Activated T-helper 17 cell treated with anti-CD3 and anti-CD28 coated beads, Interleukin-2, amount 50 U/mL, for 72 hours (primary cell): ENCODE measurements around the gene PTPRN2. TPM values are rescaled to one million over a fixed set of nuclear protein-coding genes. Genes with fewer than 3 reads are reported as not detected.
"Not testable (repeated sequence)": the region's sequence is repeated elsewhere in the genome, so short reads cannot be mapped to it uniquely, and the experiment has no call there.

Experiments used
- ATAC-seq: fragments of 150-1000 bp; cut with Tn5 transposase; replicated peaks from 2 replicates; pipeline ENCODE4 v1.10.0; 2021; ENCODE audit warnings: mild to moderate bottlenecking, moderate library complexity
- H3K27ac Mint-ChIP-seq: one replicate; pipeline ENCODE4 v1.8.0; 2022; ENCODE audit warnings: mixed read lengths
- H3K27me3 Mint-ChIP-seq: one replicate; pipeline ENCODE4 v1.8.0; 2022; ENCODE audit warnings: mixed read lengths
- H3K36me3 Mint-ChIP-seq: one replicate; pipeline ENCODE4 v1.8.0; 2022; ENCODE audit warnings: low read depth, mild to moderate bottlenecking, mixed read lengths
- H3K4me1 Mint-ChIP-seq: one replicate; pipeline ENCODE4 v1.8.0; 2022; ENCODE audit warnings: mixed read lengths
- H3K4me3 Mint-ChIP-seq: one replicate; pipeline ENCODE4 v1.8.0; 2022; ENCODE audit warnings: mild to moderate bottlenecking, mixed read lengths
- H3K9me3 Mint-ChIP-seq: one replicate; pipeline ENCODE4 v1.8.0; 2022; ENCODE audit warnings: mixed read lengths
- total RNA-seq, 2 donors: library from RNA; stranded (reverse); gene quantifications; one replicate each; pipeline ENCODE4 v1.2.3, GENCODE V29; 2022

Gene PTPRN2
- total RNA-seq, 2 donors from 2014 or later: 0.48 to 1.4 TPM

GRCh38 chr7:157725312-157725711 is 862.3 kb downstream of the PTPRN2 start:
- not testable (repeated sequence) for H3K27ac Mint-ChIP-seq, H3K4me1 Mint-ChIP-seq, H3K4me3 Mint-ChIP-seq, ATAC-seq, H3K9me3 Mint-ChIP-seq, H3K36me3 Mint-ChIP-seq
- peaks cover 15% of the 10 kb centered on the region for H3K27me3 Mint-ChIP-seq

- Mint-ChIP-seq H3K27ac (no peak overlapping the region), H3K4me1 (no peaks in the 10 kb centered on the region), H3K9me3 (no peaks in the 10 kb centered on the region), H3K27me3 (peaks cover 15% of the 10 kb centered on the region), H3K4me3 (no peak overlapping the region), H3K36me3 (no peaks in the 10 kb centered on the region)
- no peak for ATAC-seq
Measured at GRCh38 chr7:157723205-157723604, 864.4 kb downstream of the PTPRN2 start.

GRCh38 chr7:157722137-157723060 is 865.2 kb downstream of the PTPRN2 start:
- H3K27ac Mint-ChIP-seq: no peak overlapping the region
- H3K9me3 Mint-ChIP-seq: no peaks in the 10 kb centered on the region
- peaks cover 15% of the 10 kb centered on the region for H3K27me3 Mint-ChIP-seq
- H3K4me3 Mint-ChIP-seq: no peak overlapping the region
- H3K36me3 Mint-ChIP-seq: no peaks in the 10 kb centered on the region
- no peak for ATAC-seq
- no peaks in the 10 kb centered on the region for H3K4me1 Mint-ChIP-seq

- H3K27ac Mint-ChIP-seq: no peak overlapping the region
- no peaks in the 10 kb centered on the region for H3K9me3 Mint-ChIP-seq
- H3K27me3 Mint-ChIP-seq: peaks cover 15% of the 10 kb centered on the region
- no peak overlapping the region for H3K4me3 Mint-ChIP-seq
- ATAC-seq: no peak
- no peaks in the 10 kb centered on the region for H3K36me3 Mint-ChIP-seq
- no peaks in the 10 kb centered on the region for H3K4me1 Mint-ChIP-seq
Measured at GRCh38 chr7:157721468-157722136, 866.0 kb downstream of the PTPRN2 start.

- Mint-ChIP-seq H3K9me3 (no peaks in the 10 kb centered on the region), H3K36me3 (no peaks in the 10 kb centered on the region), H3K4me1 (no peaks in the 10 kb centered on the region), H3K4me3 (no peak overlapping the region), H3K27ac (no peak overlapping the region), H3K27me3 (peaks cover 13% of the 10 kb centered on the region)
- no peak for ATAC-seq
Measured at GRCh38 chr7:157719705-157720655, 867.6 kb downstream of the PTPRN2 start.

- H3K4me3 Mint-ChIP-seq: no peak overlapping the region
- H3K27me3 Mint-ChIP-seq: peaks cover 9% of the 10 kb centered on the region
- H3K9me3 Mint-ChIP-seq: no peaks in the 10 kb centered on the region
- H3K4me1 Mint-ChIP-seq: no peaks in the 10 kb centered on the region
- H3K27ac Mint-ChIP-seq: no peak overlapping the region
- no peaks in the 10 kb centered on the region for H3K36me3 Mint-ChIP-seq
- ATAC-seq: no peak
Measured at GRCh38 chr7:157719008-157719682, 868.5 kb downstream of the PTPRN2 start.

GRCh38 chr7:157718303-157719007 is 869.2 kb downstream of the PTPRN2 start:
- Mint-ChIP-seq H3K4me1 (no peaks in the 10 kb centered on the region), H3K27ac (no peak overlapping the region), H3K27me3 (peaks cover 3% of the 10 kb centered on the region), H3K36me3 (no peaks in the 10 kb centered on the region), H3K4me3 (no peak overlapping the region), H3K9me3 (no peaks in the 10 kb centered on the region)
- ATAC-seq: no peak

- H3K27me3 Mint-ChIP-seq: no peaks in the 10 kb centered on the region
- no peak overlapping the region for H3K4me3 Mint-ChIP-seq
- no peak for ATAC-seq
- H3K36me3 Mint-ChIP-seq: no peaks in the 10 kb centered on the region
- no peaks in the 10 kb centered on the region for H3K9me3 Mint-ChIP-seq
- no peak overlapping the region for H3K27ac Mint-ChIP-seq
- H3K4me1 Mint-ChIP-seq: no peaks in the 10 kb centered on the region
Measured at GRCh38 chr7:157717211-157718174, 870.1 kb downstream of the PTPRN2 start.

GRCh38 chr7:157715938-157716280 is 871.7 kb downstream of the PTPRN2 start:
- Mint-ChIP-seq H3K4me1 (no peaks in the 10 kb centered on the region), H3K36me3 (no peaks in the 10 kb centered on the region), H3K9me3 (no peaks in the 10 kb centered on the region), H3K27ac (no peak overlapping the region), H3K4me3 (no peak overlapping the region), H3K27me3 (no peaks in the 10 kb centered on the region)
- ATAC-seq: no peak

GRCh38 chr7:157715071-157715937 is 872.3 kb downstream of the PTPRN2 start:
- no peaks in the 10 kb centered on the region for H3K9me3 Mint-ChIP-seq
- no peak overlapping the region for H3K27ac Mint-ChIP-seq
- no peak overlapping the region for H3K4me3 Mint-ChIP-seq

GRCh38 chr7:157714166-157715070 is 873.2 kb downstream of the PTPRN2 start:
- no peak overlapping the region for H3K4me3 Mint-ChIP-seq
- no peaks in the 10 kb centered on the region for H3K27me3 Mint-ChIP-seq
- ATAC-seq: no peak
- no peaks in the 10 kb centered on the region for H3K9me3 Mint-ChIP-seq
- no peaks in the 10 kb centered on the region for H3K4me1 Mint-ChIP-seq
- no peaks in the 10 kb centered on the region for H3K36me3 Mint-ChIP-seq
- no peak overlapping the region for H3K27ac Mint-ChIP-seq

More at GRCh38 chr7:157715071-157715937, 872.3 kb downstream of the PTPRN2 start:
- Mint-ChIP-seq H3K4me1 (no peaks in the 10 kb centered on the region), H3K27me3 (no peaks in the 10 kb centered on the region), H3K36me3 (no peaks in the 10 kb centered on the region)
- ATAC-seq: no peak
